Skeletal muscle satellite cell (primary cell): ENCODE results near the gene ASB1. TPM values are rescaled to one million over a fixed set of nuclear protein-coding genes. Genes with fewer than 3 reads are reported as not detected.

ENCODE experiments used
- H3K27me3 ChIP-seq: 2 replicates; pipeline ENCODE4 v1.7.0; 2013; ENCODE audit warnings: low read length; ENCODE audit not compliant: control insufficient read depth, insufficient read depth
- H3K36me3 ChIP-seq: 2 replicates; pipeline ENCODE4 v1.7.0; 2013; ENCODE audit warnings: mild to moderate bottlenecking, control low read depth, low read length; ENCODE audit not compliant: insufficient read depth
- H3K4me1 ChIP-seq: 2 replicates; pipeline ENCODE4 v1.7.0; 2013; ENCODE audit warnings: low read length; ENCODE audit not compliant: control insufficient read depth, insufficient read depth
- H3K4me2 ChIP-seq: 2 replicates; pipeline ENCODE4 v1.7.0; 2013; ENCODE audit warnings: mild to moderate bottlenecking, low read length
- H3K4me3 ChIP-seq: 2 replicates; pipeline ENCODE4 v1.7.0; 2013; ENCODE audit warnings: low read length
- H3K9ac ChIP-seq: 2 replicates; pipeline ENCODE4 v1.7.0; 2013; ENCODE audit warnings: mild to moderate bottlenecking, low read depth, low read length, moderate library complexity
- H3K9me3 ChIP-seq: replicated peaks from 2 replicates; pipeline ENCODE4 v1.7.0; 2013; ENCODE audit warnings: mild to moderate bottlenecking, control low read depth, low read length
- small RNA-seq: library from RNA; depleted of rRNA; stranded (forward); fragments of <200 nt; gene quantifications from one replicate; pipeline ENCODE3, GENCODE V24; 2012

ASB1 gene

GRCh38 chr2:238494573-238494961, 67.8 kb downstream of the ASB1 start:
- Histone ChIP-seq H3K4me2 (no peak overlapping the region), H3K9ac (no peak overlapping the region), H3K36me3 (no peaks in the 10 kb centered on the region), H3K27me3 (no peaks in the 10 kb centered on the region), H3K4me1 (no peaks in the 10 kb centered on the region), H3K4me3 (no peak overlapping the region), H3K9me3 (no peaks in the 10 kb centered on the region)

GRCh38 chr2:238495422-238495821, 68.7 kb downstream of the ASB1 start:
- H3K4me3 ChIP-seq = no peak overlapping the region
- no peak overlapping the region for H3K4me2 ChIP-seq
- H3K27me3 ChIP-seq = no peaks in the 10 kb centered on the region
- H3K36me3 ChIP-seq = no peaks in the 10 kb centered on the region
- H3K4me1 ChIP-seq = no peaks in the 10 kb centered on the region
- H3K9me3 ChIP-seq = no peaks in the 10 kb centered on the region
- H3K9ac ChIP-seq = no peak overlapping the region

GRCh38 chr2:238496756-238497609, 70.3 kb downstream of the ASB1 start:
- no peaks in the 10 kb centered on the region for H3K36me3 ChIP-seq
- no peak overlapping the region for H3K9ac ChIP-seq
- no peak overlapping the region for H3K4me2 ChIP-seq
- H3K4me3 ChIP-seq = no peak overlapping the region
- H3K4me1 ChIP-seq = no peaks in the 10 kb centered on the region
- no peaks in the 10 kb centered on the region for H3K9me3 ChIP-seq
- no peaks in the 10 kb centered on the region for H3K27me3 ChIP-seq

DNA sequence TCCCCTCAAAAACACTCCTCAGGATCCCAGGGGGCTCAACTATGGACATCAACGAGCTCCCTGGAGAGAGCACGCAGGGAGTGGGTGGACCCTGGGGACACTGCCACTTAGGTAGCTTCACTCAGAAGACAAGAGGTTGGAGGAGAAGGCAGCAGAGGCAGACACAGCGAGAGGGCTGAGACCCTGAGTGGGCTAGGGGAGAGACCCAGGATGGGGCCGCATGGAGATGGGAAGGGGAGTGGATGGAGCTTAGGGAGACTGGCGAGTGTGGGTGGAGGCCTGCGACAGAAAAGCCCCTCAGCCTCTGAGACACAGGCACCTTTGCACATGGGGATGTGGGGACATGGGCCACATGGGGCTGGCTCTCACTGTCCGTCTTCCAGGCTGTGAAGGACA, 70.9 kb downstream of the ASB1 start:
- Histone ChIP-seq H3K4me3 (no peak overlapping the region), H3K27me3 (no peaks in the 10 kb centered on the region), H3K9ac (no peak overlapping the region), H3K9me3 (no peaks in the 10 kb centered on the region), H3K4me2 (no peak overlapping the region), H3K36me3 (no peaks in the 10 kb centered on the region), H3K4me1 (no peaks in the 10 kb centered on the region)

DNA sequence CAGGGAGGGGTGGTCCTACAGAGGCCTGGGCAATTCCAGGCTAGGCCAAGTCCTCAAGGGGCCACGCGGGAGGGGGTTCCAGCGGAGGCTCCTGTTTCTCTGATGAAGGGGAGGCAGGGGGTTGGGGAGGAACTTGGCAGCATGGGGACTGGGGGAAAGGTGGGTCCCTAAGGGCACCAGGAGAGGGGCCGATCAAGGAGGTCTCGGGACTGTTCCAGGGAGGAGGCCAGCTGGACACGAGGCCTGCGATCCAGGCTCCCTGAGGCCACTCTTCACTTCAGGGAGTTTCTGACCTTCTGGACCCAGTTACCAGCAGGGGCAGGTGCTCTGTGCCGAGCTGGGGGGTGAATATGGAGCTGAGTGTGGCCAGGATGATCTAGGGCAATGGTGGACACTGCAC, 71.5 kb downstream of the ASB1 start:
- H3K27me3 ChIP-seq = no peaks in the 10 kb centered on the region
- no peak overlapping the region for H3K4me2 ChIP-seq
- H3K4me1 ChIP-seq = no peaks in the 10 kb centered on the region
- no peaks in the 10 kb centered on the region for H3K9me3 ChIP-seq
- no peak overlapping the region for H3K4me3 ChIP-seq
- no peak overlapping the region for H3K9ac ChIP-seq
- no peaks in the 10 kb centered on the region for H3K36me3 ChIP-seq

DNA sequence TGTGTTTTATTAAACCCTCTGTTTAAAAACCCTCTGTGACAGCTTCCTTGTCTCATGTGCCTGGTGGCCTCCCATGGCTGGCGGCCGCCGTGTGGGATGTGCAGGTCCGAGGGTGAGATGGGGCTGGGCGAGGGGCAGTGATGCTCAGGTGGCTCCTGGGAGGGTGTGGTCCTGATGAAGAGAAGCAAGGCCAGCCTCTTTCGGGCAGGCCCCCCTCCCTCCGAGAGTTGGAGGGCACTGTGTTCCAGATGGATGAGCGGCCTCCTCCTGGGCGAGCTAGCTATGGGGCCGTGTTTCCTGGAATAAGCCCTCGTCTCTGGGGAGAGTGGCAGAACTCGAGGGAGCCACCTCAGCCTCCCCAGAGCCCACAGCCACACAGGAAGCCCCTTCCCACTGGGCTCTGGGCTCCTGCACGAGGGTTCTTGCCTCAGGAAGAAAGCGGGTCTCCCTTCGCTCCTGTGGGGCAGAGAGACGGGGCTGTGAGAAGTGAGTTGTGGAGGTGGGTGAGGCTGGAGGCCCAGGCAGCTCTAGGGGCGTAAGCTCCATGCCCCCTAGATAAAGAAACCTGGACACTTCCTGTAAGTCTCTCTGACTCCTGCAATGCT, 72.1 kb downstream of the ASB1 start:
- Histone ChIP-seq H3K4me3 (no peak overlapping the region), H3K4me2 (no peak overlapping the region), H3K9me3 (no peaks in the 10 kb centered on the region), H3K27me3 (no peaks in the 10 kb centered on the region), H3K4me1 (no peaks in the 10 kb centered on the region), H3K9ac (no peak overlapping the region), H3K36me3 (no peaks in the 10 kb centered on the region)

DNA sequence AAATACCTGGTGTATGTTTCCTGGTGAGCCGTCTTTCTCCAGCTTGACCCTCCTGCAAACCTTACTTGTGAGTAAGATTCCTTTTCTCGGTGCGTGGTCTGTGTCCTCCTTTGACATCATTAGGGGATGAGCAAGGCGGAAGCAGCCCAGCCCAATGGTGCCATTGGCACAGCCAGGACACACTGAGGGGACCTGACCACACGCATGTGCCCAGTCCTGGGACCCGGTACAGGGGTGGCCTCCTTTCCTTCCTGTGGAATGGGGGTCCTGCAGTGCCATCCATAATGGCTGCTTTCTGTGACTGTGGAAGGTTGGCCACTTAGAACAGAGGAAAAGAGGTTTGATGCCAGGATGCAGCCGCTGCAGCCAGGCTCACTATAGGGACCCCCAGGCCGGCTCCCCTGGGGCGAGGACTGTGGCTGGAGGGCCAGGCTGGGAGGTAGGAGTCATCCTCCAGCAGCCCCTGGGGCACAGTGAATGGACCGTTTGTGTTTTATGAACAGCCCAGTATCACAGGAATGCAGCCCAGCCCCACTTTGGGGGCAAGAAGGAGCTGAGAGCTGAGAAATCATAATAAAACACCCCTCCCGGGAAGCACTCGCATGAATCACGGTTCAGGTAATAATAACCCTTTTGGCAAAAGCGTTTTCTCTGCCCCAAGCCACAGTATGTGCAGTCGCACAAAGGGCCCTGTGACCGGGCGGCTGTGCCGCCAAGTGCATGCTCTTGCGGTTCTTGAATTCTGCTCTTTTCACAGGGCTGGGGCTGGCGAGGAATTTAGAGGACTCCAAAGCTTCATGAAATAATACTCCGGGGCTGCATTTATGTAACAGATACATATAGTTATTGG, 73.2 kb downstream of the ASB1 start:
- no peaks in the 10 kb centered on the region for H3K27me3 ChIP-seq

GRCh38 chr2:238501311-238501710, 74.6 kb downstream of the ASB1 start:
- Histone ChIP-seq H3K4me2 (no peak overlapping the region), H3K9me3 (no peaks in the 10 kb centered on the region), H3K9ac (no peak overlapping the region), H3K4me3 (no peak overlapping the region), H3K27me3 (peaks cover 4% of the 10 kb centered on the region), H3K4me1 (no peaks in the 10 kb centered on the region), H3K36me3 (no peaks in the 10 kb centered on the region)

More for the DNA sequence above, 73.2 kb downstream of the ASB1 start:
- no peaks in the 10 kb centered on the region for H3K36me3 ChIP-seq
- H3K9me3 ChIP-seq = no peaks in the 10 kb centered on the region
- no peak overlapping the region for H3K9ac ChIP-seq
- H3K4me3 ChIP-seq = no peak overlapping the region
- H3K4me1 ChIP-seq = no peaks in the 10 kb centered on the region
- no peak overlapping the region for H3K4me2 ChIP-seq

Small RNAs within 50 kb of the gene (small RNA-seq; reads per million reads assigned to genes)
- gene RNU6-234P = not detected
